ENCODE measurements around the gene IGF2BP2.

GRCh38 chr3:185737020-185737419, 87.8 kb downstream of the IGF2BP2 start:
- no peak for TF ChIP-seq POLR2A (IDR thresholded peaks at IDR 0.05)
- no peak for TF ChIP-seq CTCF (IDR thresholded peaks at IDR 0.05)

All from esophagus squamous epithelium (tissue), 4 donors.